GM23338 (cell line): ENCODE results near the gene MYLK4. TPM values are rescaled to one million over a fixed set of nuclear protein-coding genes. Genes with fewer than 3 reads are reported as not detected.

Source experiments
- ATAC-seq: fragments of 200-7000 bp; cut with Tn5 transposase; 3 replicates; pipeline ENCODE4 v1.9.1; 2020
- DNase-seq: peaks from one replicate; pipeline ENCODE4 v3.0.0-alpha.2; 2015; ENCODE audit warnings: low spot score
- H2AFZ ChIP-seq: fragments of 200-600 bp; sonication (generic); 2 replicates; pipeline ENCODE4 v1.8.0; 2016; ENCODE audit warnings: antibody characterized with exemption, mild to moderate bottlenecking, moderate library complexity
- H3F3A ChIP-seq: fragments of 200-600 bp; sonication (generic); replicated peaks from 2 replicates; pipeline ENCODE4 v1.8.0; 2017; ENCODE audit warnings: antibody characterized with exemption, mixed run types, low read depth
- H3K27ac ChIP-seq: fragments of 200-600 bp; sonication (generic); 2 replicates; pipeline ENCODE4 v1.6.1; 2016; ENCODE audit warnings: low read depth
- H3K27me3 ChIP-seq: fragments of 200-600 bp; sonication (generic); 2 replicates; pipeline ENCODE4 v1.8.0; 2016; ENCODE audit warnings: mild to moderate bottlenecking, mixed run types, moderate library complexity; ENCODE audit not compliant: insufficient read depth
- H3K36me3 ChIP-seq: fragments of 200-600 bp; sonication (generic); 2 replicates; pipeline ENCODE4 v1.8.0; 2016; ENCODE audit warnings: mild to moderate bottlenecking; ENCODE audit not compliant: insufficient read depth
- H3K4me1 ChIP-seq: fragments of 200-600 bp; sonication (generic); 2 replicates; pipeline ENCODE4 v1.8.0; 2016; ENCODE audit warnings: mild to moderate bottlenecking, moderate library complexity; ENCODE audit not compliant: insufficient read depth
- H3K4me2 ChIP-seq: fragments of 200-600 bp; sonication (generic); 2 replicates; pipeline ENCODE4 v1.7.1; 2017; ENCODE audit warnings: mixed run types
- H3K4me3 ChIP-seq: fragments of 200-600 bp; sonication (generic); 2 replicates; pipeline ENCODE4 v1.6.1; 2016; ENCODE audit warnings: mixed run types
- H3K79me2 ChIP-seq: fragments of 200-600 bp; sonication (generic); replicated peaks from 2 replicates; pipeline ENCODE4 v1.8.0; 2017; ENCODE audit warnings: mild to moderate bottlenecking; ENCODE audit not compliant: insufficient read depth
- H3K9me2 ChIP-seq: fragments of 200-600 bp; sonication (generic); 2 replicates; pipeline ENCODE4 v1.8.0; 2017; ENCODE audit not compliant: insufficient read depth
- H4K20me1 ChIP-seq: fragments of 200-600 bp; sonication (generic); replicated peaks from 2 replicates; pipeline ENCODE4 v1.8.0; 2017; ENCODE audit warnings: mild to moderate bottlenecking; ENCODE audit not compliant: insufficient read depth
- H3K27ac Mint-ChIP-seq: 2 replicates; pipeline ENCODE4 v1.8.0; 2020; ENCODE audit warnings: inconsistent platforms, mild to moderate bottlenecking, moderate library complexity, mixed read lengths
- H3K27me3 Mint-ChIP-seq: 3 replicates; pipeline ENCODE4 v1.8.0; 2022; ENCODE audit warnings: low read depth, mild to moderate bottlenecking, moderate library complexity, mixed read lengths, inconsistent platforms; ENCODE audit not compliant: insufficient read depth, poor library complexity
- H3K36me3 Mint-ChIP-seq: 3 replicates; pipeline ENCODE4 v1.8.0; 2021; ENCODE audit warnings: low read depth, mild to moderate bottlenecking, inconsistent platforms, moderate library complexity, mixed read lengths
- H3K4me1 Mint-ChIP-seq: 3 replicates; pipeline ENCODE4 v1.8.0; 2020; ENCODE audit warnings: mild to moderate bottlenecking, inconsistent platforms, mixed read lengths
- H3K4me3 Mint-ChIP-seq: 3 replicates; pipeline ENCODE4 v1.8.0; 2021; ENCODE audit warnings: moderate library complexity, mild to moderate bottlenecking, inconsistent platforms, mixed read lengths
- H3K9me3 Mint-ChIP-seq: 3 replicates; pipeline ENCODE4 v1.8.0; 2020; ENCODE audit warnings: moderate library complexity, mild to moderate bottlenecking, inconsistent platforms, mixed read lengths
- CREB1 ChIP-seq: fragments of 250-450 bp; sonication (Bioruptor Pico); IDR thresholded peaks from 2 replicates; pipeline ENCODE4 v1.5.0; 2020; ENCODE audit warnings: low read depth, mild to moderate bottlenecking, moderate library complexity
- CTCF ChIP-seq, 2 experiments: fragments of 200-600 bp in 1 of 2; sonication (generic) in 1 of 2; conservative IDR thresholded peaks; 2 replicates each; pipeline versions ENCODE4 v1.5.1 to v1.6.1; 2016 to 2017; ENCODE audit warnings: antibody characterized with exemption in 2 of 2, low read depth in 2 of 2, mild to moderate bottlenecking in 2 of 2, moderate library complexity in 1 of 2
- ETS1 ChIP-seq: IDR thresholded peaks from 2 replicates; pipeline ENCODE4 v1.6.1; 2016; ENCODE audit warnings: antibody characterized with exemption
- EZH2 ChIP-seq: fragments of 200-600 bp; sonication (generic); IDR thresholded peaks from one replicate; pipeline ENCODE4 v1.8.0; 2017; ENCODE audit warnings: antibody characterized with exemption, mild to moderate bottlenecking, low read depth; ENCODE audit not compliant: unreplicated experiment
- JUNB ChIP-seq: IDR thresholded peaks from one replicate; pipeline ENCODE4 v1.6.1; 2016; ENCODE audit warnings: antibody characterized with exemption; ENCODE audit not compliant: unreplicated experiment
- NANOG ChIP-seq: IDR thresholded peaks from 2 replicates; pipeline ENCODE4 v1.6.1; 2016; ENCODE audit warnings: antibody characterized with exemption, borderline replicate concordance
- POLR2AphosphoS5 ChIP-seq: IDR thresholded peaks from 2 replicates; pipeline ENCODE4 v1.6.1; 2016; ENCODE audit warnings: antibody characterized with exemption, low read depth
- REST ChIP-seq: IDR thresholded peaks from one replicate; pipeline ENCODE4 v1.6.1; 2018; ENCODE audit warnings: antibody characterized with exemption; ENCODE audit not compliant: unreplicated experiment
- STAT1 ChIP-seq: IDR thresholded peaks from one replicate; pipeline ENCODE4 v1.6.1; 2016; ENCODE audit warnings: antibody characterized with exemption; ENCODE audit not compliant: unreplicated experiment
- ZNF114 ChIP-seq: fragments of 250-450 bp; sonication (Bioruptor Pico); IDR thresholded peaks from 2 replicates; pipeline ENCODE4 v1.5.0; 2020; ENCODE audit warnings: mild to moderate bottlenecking, moderate library complexity
- ZNF331 ChIP-seq: fragments of 250-450 bp; sonication (Bioruptor Pico); IDR thresholded peaks from 2 replicates; pipeline ENCODE4 v1.5.0; 2020; ENCODE audit warnings: low read depth, mild to moderate bottlenecking, moderate library complexity
- polyA plus RNA-seq: library from polyadenylated mRNA; unstranded; fragments of >200 nt; fragmentation: Nextera tagmentation; extraction: Ambion mirVana; gene quantifications from 2 replicates; pipeline ENCODE4 v1.2.1, GENCODE V29; 2016
- total RNA-seq: library from RNA; depleted of rRNA; stranded (reverse); fragments of >200 nt; shearing (Covaris generic); gene quantifications from 2 replicates; pipeline ENCODE4 v1.2.3, GENCODE V29; 2014

MYLK4 gene
- total and polyA plus RNA-seq, 2 experiments from 2014 or later = 0.03 to 0.17 TPM

GRCh38 chr6:2781685-2782355 lies 31.1 kb upstream of the MYLK4 start (continued):
- TF ChIP-seq CTCF (conservative IDR thresholded peaks at IDR 0.05; ENCODE audit: low read depth in 2 of 2) = no peak
- TF ChIP-seq JUNB = no peak
- no peak for TF ChIP-seq STAT1
- TF ChIP-seq CREB1 (CRISPR knock-in tag) = no peak
- TF ChIP-seq REST = no peak
- no peak for TF ChIP-seq NANOG
- no peak for TF ChIP-seq ETS1
- no peak for TF ChIP-seq ZNF114 (CRISPR knock-in tag)
- no peak for TF ChIP-seq ZNF331 (CRISPR knock-in tag)
- TF ChIP-seq EZH2 = no peak

GRCh38 chr6:2780102-2780737 lies 29.5 kb upstream of the MYLK4 start:
- peaks cover 20% of the 10 kb centered on the region for H4K20me1 ChIP-seq
- H3K27ac Mint-ChIP-seq = peak overlapping the region; percentile 41; the same call in 1 of the 2 replicates
- H3F3A ChIP-seq = no peaks in the 10 kb centered on the region

More at GRCh38 chr6:2780102-2780737, 29.5 kb upstream of the MYLK4 start:
- Histone ChIP-seq H3K27ac (no peak overlapping the region), H3K27me3 (no peaks in the 10 kb centered on the region), H3K79me2 (peaks cover 57% of the 10 kb centered on the region), H3K4me1 (peaks cover 4% of the 10 kb centered on the region; the same call in 1 of the 2 replicates), H3K4me3 (no peak overlapping the region), H3K4me2 (no peak overlapping the region), H2AFZ (no peak overlapping the region), H3K9me2 (no peaks in the 10 kb centered on the region), H3K36me3 (no peaks in the 10 kb centered on the region; the same call in 1 of the 2 replicates)
- peaks cover 27% of the 10 kb centered on the region for H3K36me3 Mint-ChIP-seq
- DNase-seq = no peak
- peaks cover 11% of the 10 kb centered on the region for H3K4me1 Mint-ChIP-seq
- H3K4me3 Mint-ChIP-seq = no peak overlapping the region
- TF ChIP-seq ZNF331 (CRISPR knock-in tag) (no peak), REST (no peak), CREB1 (CRISPR knock-in tag) (no peak), ETS1 (no peak), JUNB (no peak), POLR2AphosphoS5 (no peak), ZNF114 (CRISPR knock-in tag) (no peak), EZH2 (no peak)
- ATAC-seq = no peak
- no peaks in the 10 kb centered on the region for H3K9me3 Mint-ChIP-seq
- no peaks in the 10 kb centered on the region for H3K27me3 Mint-ChIP-seq
